ENCODE results near the gene EFNA5.
A peak's percentile ranks its signal among the peaks of the same experiment; 100 is the strongest.

EFNA5 gene

DNA sequence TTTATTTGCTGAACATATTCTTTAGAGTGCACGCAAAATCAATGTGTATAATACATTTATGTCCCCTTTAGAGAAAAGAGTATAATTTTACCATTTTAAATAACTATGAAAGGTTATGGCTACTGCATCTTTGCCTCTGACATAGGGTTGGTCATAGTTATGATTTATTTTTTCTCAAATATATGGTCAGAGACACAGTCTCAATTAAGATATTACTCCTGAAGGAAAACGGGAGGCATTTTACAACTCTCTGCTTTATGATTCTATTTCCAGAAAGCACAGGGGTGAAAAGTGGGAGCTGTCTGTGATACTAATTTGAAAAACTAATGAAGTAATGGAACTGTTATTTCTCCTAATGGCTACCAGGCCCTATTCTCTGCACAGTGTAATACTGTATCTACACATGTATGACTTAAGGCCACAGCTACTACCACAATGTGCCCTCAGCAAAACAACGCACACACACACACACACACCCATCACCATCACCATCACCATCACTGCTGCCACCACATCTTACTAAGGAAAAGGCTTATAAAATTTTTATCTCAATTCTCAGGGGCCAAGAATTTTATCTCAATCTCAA is 262.9 kb downstream of the EFNA5 start:
- Histone ChIP-seq H3K4me1 (ENCODE audit: control insufficient read depth, insufficient read depth, low read length) (peaks cover 31% of the 10 kb centered on the region), H3K9me3 (ENCODE audit: control insufficient read depth, insufficient read depth, low read length) (no peaks in the 10 kb centered on the region), H3K27me3 (ENCODE audit: control insufficient read depth, insufficient read depth, low read length) (no peaks in the 10 kb centered on the region), H3K4me3 (ENCODE audit: low read depth, low read length) (no peak overlapping the region), H3K36me3 (ENCODE audit: control insufficient read depth, insufficient read depth, low read length) (no peaks in the 10 kb centered on the region), H3K9ac (ENCODE audit: low read depth, low read length) (no peak overlapping the region), H3K27ac (ENCODE audit: low read depth, low read length) (no peak overlapping the region)

DNA sequence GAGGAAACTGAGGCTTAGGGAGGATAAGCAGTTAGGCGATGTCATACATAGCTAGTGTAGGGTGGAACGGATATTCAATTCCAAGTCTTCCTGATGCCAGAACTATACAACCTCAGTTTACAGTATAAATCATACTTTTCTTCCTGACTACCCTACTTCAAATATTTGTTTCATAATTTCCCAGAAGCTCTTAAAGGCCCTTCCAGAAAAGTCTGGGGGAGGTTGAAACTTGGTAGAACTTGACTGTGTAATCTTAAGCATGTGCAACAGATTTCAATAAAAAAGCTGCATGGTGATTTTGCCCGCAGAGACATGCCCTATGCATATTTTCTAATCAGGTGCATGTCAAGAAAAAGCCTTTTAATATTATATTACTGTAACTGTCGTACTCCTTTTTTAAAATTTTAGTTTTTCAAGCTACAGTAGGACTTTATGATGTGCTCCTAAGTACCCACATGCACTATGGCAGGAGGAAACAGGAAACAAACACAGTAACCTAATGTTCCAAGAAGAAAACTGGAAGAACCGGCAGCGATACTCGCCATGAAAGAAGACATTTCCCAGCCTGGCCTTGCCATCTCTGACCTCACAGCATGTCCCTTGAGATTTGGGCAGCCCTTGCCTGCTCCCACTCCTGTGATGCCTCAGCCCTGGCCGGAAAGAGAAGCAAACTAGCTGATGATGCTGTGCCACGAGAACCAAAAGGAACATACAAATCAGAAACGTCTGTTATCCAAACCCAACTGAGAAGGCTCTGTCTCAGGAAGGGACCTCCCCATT is 266.0 kb downstream of the EFNA5 start:
- Histone ChIP-seq H3K27me3 (ENCODE audit: control insufficient read depth, insufficient read depth, low read length) (no peaks in the 10 kb centered on the region), H3K27ac (ENCODE audit: low read depth, low read length) (peak overlapping the region; percentile 40), H3K4me1 (ENCODE audit: control insufficient read depth, insufficient read depth, low read length) (peaks cover 59% of the 10 kb centered on the region), H3K9me3 (ENCODE audit: control insufficient read depth, insufficient read depth, low read length) (no peaks in the 10 kb centered on the region), H3K4me3 (ENCODE audit: low read depth, low read length) (no peak overlapping the region), H3K9ac (ENCODE audit: low read depth, low read length) (no peak overlapping the region), H3K36me3 (ENCODE audit: control insufficient read depth, insufficient read depth, low read length) (no peaks in the 10 kb centered on the region)

DNA sequence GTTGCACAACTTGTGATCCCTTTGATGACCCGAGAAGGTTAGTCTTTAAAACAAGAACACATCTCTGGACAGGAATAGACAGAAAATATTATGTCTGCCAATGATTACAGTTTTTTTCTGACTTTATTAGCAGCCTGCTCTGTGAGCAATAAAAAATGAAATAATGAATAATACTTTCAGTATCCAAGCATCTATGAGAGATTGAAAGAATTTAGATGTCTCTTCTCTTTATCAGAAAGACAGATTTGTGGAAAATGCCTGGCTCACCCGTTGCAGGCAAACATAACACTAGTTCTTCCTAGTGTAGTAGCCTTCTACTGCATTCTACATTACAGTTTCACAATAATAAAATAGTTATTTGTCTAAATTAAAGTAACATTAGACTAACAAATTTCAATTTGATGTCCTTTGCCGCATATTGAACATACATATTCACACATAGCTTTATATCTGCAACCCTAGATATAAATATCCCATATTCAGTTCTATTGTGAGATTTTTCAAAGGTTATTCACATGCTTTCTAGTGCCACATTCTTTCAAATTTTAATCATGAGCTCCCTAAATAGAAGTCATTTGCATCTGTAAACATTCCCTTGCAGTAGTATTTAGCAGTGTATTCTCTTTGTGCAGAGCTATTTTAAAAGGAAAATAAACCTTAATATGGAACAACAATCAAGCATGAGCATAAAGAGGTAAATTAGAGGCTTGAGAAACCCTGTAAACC is 267.3 kb downstream of the EFNA5 start:
- no peaks in the 10 kb centered on the region for H3K36me3 ChIP-seq (ENCODE audit: control insufficient read depth, insufficient read depth, low read length)
- no peaks in the 10 kb centered on the region for H3K27me3 ChIP-seq (ENCODE audit: control insufficient read depth, insufficient read depth, low read length)
- no peak overlapping the region for H3K9ac ChIP-seq (ENCODE audit: low read depth, low read length)
- peak overlapping the region; percentile 37 for H3K27ac ChIP-seq (ENCODE audit: low read depth, low read length)
- no peaks in the 10 kb centered on the region for H3K9me3 ChIP-seq (ENCODE audit: control insufficient read depth, insufficient read depth, low read length)
- peak overlapping the region; percentile 10 for H3K4me3 ChIP-seq (ENCODE audit: low read depth, low read length)
- H3K4me1 ChIP-seq (ENCODE audit: control insufficient read depth, insufficient read depth, low read length), result peaks cover 63% of the 10 kb centered on the region

DNA sequence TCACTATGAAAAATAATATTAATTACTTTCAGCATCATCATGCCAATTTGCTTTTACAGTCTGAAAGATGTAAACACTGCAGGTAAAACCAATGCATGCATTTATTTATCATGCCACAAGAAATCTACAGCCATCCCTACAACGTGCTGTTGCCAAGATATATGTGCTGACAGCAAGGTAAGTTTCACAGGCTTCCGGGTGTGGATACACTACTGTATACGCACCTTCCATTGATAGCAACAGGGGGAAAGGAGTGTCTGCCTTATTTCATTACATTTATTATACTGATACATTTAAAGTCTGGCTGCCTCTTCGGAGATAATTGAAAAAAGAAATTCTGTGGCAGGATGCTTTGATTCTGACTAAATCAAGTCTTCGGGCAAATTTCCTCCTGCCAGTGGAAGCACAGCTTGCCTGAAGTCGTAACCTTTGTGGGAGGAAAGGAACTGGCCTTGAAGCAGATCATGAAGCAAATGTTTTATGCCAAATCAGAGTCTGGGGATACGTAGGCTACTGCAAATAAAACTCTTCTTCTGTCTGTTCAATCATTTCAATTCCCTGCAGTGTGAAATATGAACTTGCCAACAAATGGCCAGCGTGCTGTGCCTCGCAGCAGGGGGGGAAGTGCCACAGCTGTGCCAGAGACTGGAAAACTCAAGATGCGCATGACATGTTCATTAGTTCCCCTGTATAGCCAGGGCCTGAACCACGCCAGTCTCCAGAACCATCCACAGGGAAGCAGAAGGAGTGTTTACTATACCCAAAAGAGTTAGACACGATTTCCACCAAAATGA is 268.1 kb downstream of the EFNA5 start:
- H3K4me3 ChIP-seq (ENCODE audit: low read depth, low read length), result peak overlapping the region; percentile 10; the same call in 1 of the 2 replicates
- peak overlapping the region; percentile 37 for H3K27ac ChIP-seq (ENCODE audit: low read depth, low read length)
- no peaks in the 10 kb centered on the region for H3K36me3 ChIP-seq (ENCODE audit: control insufficient read depth, insufficient read depth, low read length)

DNA sequence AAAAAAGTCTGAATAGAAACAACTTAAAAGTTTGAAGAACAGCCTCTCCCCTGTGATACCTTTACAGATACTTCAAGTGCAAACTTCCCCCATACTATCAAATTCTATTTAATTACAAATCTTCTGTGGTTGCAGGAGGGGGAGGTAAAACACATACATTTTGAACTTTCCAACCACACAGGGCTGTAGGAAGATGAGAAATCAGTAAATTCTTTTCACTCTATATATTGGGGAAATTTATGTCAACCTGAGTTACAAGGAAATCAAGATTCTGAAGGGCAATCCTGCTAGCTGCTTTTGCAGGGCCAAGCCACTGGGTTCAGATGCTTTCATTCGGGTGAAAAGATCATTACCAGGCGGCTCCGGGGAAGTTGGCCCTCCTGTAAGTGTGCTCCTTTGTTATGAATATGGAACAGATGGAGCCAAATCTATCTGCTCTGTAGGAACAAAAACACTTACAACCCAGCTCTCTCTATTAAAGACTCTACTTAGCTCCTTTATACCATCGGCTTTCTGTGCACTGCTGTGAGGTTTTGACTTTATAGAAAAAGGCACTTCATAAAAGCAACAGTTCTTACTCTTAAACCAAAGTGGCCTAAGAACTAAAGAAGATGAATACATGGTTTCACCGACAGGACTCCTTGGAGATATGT is 269.1 kb downstream of the EFNA5 start:
- H3K9me3 ChIP-seq (ENCODE audit: control insufficient read depth, insufficient read depth, low read length), result no peaks in the 10 kb centered on the region
- no peaks in the 10 kb centered on the region for H3K27me3 ChIP-seq (ENCODE audit: control insufficient read depth, insufficient read depth, low read length)
- H3K4me1 ChIP-seq (ENCODE audit: control insufficient read depth, insufficient read depth, low read length), result peaks cover 72% of the 10 kb centered on the region
- peak overlapping the region; percentile 58 for H3K27ac ChIP-seq (ENCODE audit: low read depth, low read length)
- peak overlapping the region; percentile 4; the same call in 1 of the 2 replicates for H3K4me3 ChIP-seq (ENCODE audit: low read depth, low read length)
- H3K36me3 ChIP-seq (ENCODE audit: control insufficient read depth, insufficient read depth, low read length), result no peaks in the 10 kb centered on the region
- no peak overlapping the region for H3K9ac ChIP-seq (ENCODE audit: low read depth, low read length)

More for the DNA sequence above, 268.1 kb downstream of the EFNA5 start:
- Histone ChIP-seq H3K27me3 (ENCODE audit: control insufficient read depth, insufficient read depth, low read length) (no peaks in the 10 kb centered on the region), H3K4me1 (ENCODE audit: control insufficient read depth, insufficient read depth, low read length) (peaks cover 70% of the 10 kb centered on the region), H3K9ac (ENCODE audit: low read depth, low read length) (no peak overlapping the region), H3K9me3 (ENCODE audit: control insufficient read depth, insufficient read depth, low read length) (no peaks in the 10 kb centered on the region)

DNA sequence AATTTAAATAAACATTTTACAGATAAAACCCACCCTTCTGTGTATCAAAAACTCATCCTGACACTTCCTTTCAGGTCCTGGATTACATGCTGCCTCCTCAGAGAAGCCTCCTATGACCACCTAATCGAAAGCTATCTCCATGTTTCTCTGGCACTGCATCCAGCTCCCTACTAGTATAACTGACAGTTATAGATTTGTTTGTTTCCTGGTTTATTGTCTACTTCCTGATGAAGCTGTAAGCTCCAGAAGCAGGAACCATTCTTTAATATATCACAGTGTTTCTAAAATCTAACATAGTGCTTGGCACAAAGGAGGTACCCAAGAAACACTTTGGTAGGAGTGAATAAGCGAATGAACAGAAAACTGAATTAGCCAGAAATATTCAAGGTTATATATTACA is 270.4 kb downstream of the EFNA5 start:
- no peak overlapping the region for H3K4me3 ChIP-seq (ENCODE audit: low read depth, low read length)
- H3K9me3 ChIP-seq (ENCODE audit: control insufficient read depth, insufficient read depth, low read length), result no peaks in the 10 kb centered on the region
- no peak overlapping the region for H3K9ac ChIP-seq (ENCODE audit: low read depth, low read length)
- H3K36me3 ChIP-seq (ENCODE audit: control insufficient read depth, insufficient read depth, low read length), result no peaks in the 10 kb centered on the region
- H3K4me1 ChIP-seq (ENCODE audit: control insufficient read depth, insufficient read depth, low read length), result peaks cover 82% of the 10 kb centered on the region
- H3K27ac ChIP-seq (ENCODE audit: low read depth, low read length), result no peak overlapping the region
- H3K27me3 ChIP-seq (ENCODE audit: control insufficient read depth, insufficient read depth, low read length), result no peaks in the 10 kb centered on the region

DNA sequence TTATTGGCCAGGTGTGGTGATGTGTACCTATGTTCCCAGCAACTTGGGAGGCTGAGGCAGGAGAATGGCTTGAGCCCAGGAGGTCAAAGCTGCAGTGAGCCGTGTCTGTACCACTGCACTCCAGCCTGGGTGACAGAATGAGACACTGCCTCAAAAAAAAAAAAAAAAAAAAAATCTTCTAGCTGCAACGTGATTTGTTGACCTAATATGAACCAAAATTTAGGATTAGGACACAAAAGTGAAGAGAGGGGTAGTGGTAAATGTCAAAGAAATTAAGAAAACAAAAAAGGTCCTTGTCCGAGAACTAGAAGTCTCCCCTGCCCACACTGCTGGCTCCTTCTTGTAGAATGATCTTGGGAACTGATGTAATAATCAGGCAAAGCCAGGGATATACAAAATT is 272.0 kb downstream of the EFNA5 start:
- Histone ChIP-seq H3K4me1 (ENCODE audit: control insufficient read depth, insufficient read depth, low read length) (peaks cover 76% of the 10 kb centered on the region), H3K4me3 (ENCODE audit: low read depth, low read length) (no peak overlapping the region), H3K9me3 (ENCODE audit: control insufficient read depth, insufficient read depth, low read length) (no peaks in the 10 kb centered on the region), H3K36me3 (ENCODE audit: control insufficient read depth, insufficient read depth, low read length) (no peaks in the 10 kb centered on the region), H3K27me3 (ENCODE audit: control insufficient read depth, insufficient read depth, low read length) (no peaks in the 10 kb centered on the region), H3K9ac (ENCODE audit: low read depth, low read length) (no peak overlapping the region), H3K27ac (ENCODE audit: low read depth, low read length) (no peak overlapping the region)

DNA sequence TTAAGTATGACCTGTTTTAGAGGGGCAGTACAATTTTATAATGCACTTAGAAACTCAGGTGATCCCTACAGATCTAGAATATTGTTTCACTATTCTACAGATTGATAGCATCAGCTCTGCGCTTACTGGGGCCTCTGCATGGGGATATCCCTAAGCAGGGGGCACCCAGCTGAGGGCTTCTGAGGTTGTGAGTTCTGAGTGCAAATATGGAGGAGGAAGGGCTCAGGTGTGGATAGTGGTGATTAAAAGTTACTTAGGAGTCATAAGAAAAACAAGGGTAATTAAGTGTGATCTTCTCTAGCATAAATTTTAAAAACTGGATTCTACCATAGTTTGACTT is 274.4 kb downstream of the EFNA5 start:
- Histone ChIP-seq H3K4me1 (ENCODE audit: control insufficient read depth, insufficient read depth, low read length) (peaks cover 55% of the 10 kb centered on the region), H3K27me3 (ENCODE audit: control insufficient read depth, insufficient read depth, low read length) (no peaks in the 10 kb centered on the region), H3K27ac (ENCODE audit: low read depth, low read length) (peak overlapping the region; percentile 56), H3K9me3 (ENCODE audit: control insufficient read depth, insufficient read depth, low read length) (no peaks in the 10 kb centered on the region), H3K36me3 (ENCODE audit: control insufficient read depth, insufficient read depth, low read length) (no peaks in the 10 kb centered on the region), H3K4me3 (ENCODE audit: low read depth, low read length) (no peak overlapping the region), H3K9ac (ENCODE audit: low read depth, low read length) (no peak overlapping the region)

DNA sequence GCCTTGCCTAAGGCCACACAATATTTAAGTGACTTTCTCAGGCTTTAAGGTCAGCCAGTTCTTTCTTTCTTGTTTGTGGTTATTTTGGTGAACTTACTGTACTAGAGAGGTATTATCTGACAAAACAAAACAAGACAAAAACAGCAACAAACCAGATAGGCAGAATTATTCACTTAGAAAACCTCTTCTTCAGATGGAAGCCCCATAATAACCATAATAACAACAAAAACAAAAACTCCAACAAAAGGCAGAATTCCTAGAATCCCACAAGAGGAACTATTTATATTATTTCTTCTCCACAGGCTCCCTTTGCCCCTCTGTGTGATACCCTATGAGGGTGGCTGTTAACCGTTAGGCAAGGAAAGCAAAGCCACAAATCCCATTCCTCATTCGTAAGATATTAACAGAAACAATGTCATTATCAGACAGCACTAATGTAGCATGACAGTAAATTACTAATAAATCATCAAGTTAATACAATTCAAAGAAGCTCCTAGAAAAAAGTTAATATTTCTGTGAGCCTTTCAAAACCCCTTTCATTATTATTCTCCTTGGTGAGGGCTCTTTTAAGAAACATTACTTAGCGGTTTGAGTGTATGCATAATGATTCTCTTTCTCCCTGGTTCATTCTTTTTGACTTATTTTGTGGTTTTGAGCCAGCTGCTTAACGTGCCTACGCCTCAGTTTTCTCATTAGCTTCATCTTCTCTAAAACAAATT is 274.9 kb downstream of the EFNA5 start:
- Histone ChIP-seq H3K27me3 (ENCODE audit: control insufficient read depth, insufficient read depth, low read length) (no peaks in the 10 kb centered on the region), H3K4me1 (ENCODE audit: control insufficient read depth, insufficient read depth, low read length) (peaks cover 50% of the 10 kb centered on the region), H3K9me3 (ENCODE audit: control insufficient read depth, insufficient read depth, low read length) (no peaks in the 10 kb centered on the region), H3K4me3 (ENCODE audit: low read depth, low read length) (no peak overlapping the region), H3K27ac (ENCODE audit: low read depth, low read length) (peak overlapping the region; percentile 56), H3K36me3 (ENCODE audit: control insufficient read depth, insufficient read depth, low read length) (no peaks in the 10 kb centered on the region), H3K9ac (ENCODE audit: low read depth, low read length) (no peak overlapping the region)

DNA sequence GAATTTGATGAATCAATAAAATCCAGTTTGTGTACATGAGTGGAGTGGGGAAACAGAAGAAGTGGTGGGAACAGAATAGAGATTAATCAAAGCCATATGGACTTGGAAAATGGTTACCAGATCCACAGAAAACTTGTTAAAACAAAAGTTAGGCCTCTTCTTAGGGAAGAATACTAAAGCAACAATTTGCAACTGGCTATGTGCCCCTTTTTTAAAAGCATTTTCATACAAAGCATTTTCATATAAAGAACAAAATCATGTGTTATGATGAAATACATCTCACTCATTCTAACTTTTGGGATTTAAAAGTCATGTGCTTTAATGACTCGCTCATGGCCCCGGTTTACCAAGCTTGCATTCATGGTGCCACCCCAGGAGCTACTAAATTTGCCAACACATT is 276.9 kb downstream of the EFNA5 start:
- H3K36me3 ChIP-seq (ENCODE audit: control insufficient read depth, insufficient read depth, low read length), result no peaks in the 10 kb centered on the region
- no peak overlapping the region for H3K9ac ChIP-seq (ENCODE audit: low read depth, low read length)
- no peaks in the 10 kb centered on the region for H3K9me3 ChIP-seq (ENCODE audit: control insufficient read depth, insufficient read depth, low read length)
- H3K4me1 ChIP-seq (ENCODE audit: control insufficient read depth, insufficient read depth, low read length), result peaks cover 47% of the 10 kb centered on the region
- H3K27ac ChIP-seq (ENCODE audit: low read depth, low read length), result no peak overlapping the region
- H3K27me3 ChIP-seq (ENCODE audit: control insufficient read depth, insufficient read depth, low read length), result no peaks in the 10 kb centered on the region
- H3K4me3 ChIP-seq (ENCODE audit: low read depth, low read length), result no peak overlapping the region
